ENCODE results near the gene EPG5.

Gene EPG5

DNA sequence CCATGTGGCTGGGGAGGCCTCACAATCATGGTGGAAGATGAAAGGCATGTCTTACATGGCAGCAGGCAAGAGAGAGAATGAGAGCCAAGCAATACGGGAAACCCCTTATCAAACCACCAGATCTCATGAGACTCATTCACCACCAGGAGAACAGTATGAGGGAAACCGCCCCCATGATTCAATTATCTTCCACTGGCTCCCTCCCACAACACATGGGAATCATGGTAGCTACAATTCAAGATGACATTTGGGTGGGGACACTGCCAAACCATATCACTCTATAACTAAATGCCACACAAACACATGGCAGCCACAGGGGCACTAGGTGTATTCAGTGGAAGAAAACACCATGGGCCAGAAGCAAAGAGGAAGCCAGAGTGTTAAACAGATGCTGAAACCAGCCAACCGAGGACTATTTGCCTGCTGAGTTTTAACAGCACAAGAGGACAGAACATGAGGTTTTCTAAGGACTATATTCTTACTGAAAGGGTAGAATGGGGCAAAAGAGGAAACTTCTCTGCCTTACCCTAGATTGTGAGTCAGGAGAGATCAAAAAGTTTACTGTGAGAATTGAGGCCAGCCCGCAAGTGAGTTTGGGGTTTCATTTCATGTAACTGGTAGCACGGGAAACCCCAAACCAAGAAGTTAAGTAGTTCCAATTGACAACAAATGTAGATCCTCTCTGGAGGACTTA is 92.5 kb downstream of the EPG5 start:
- H3K4me3 ChIP-seq = no peak overlapping the region
- H3K27ac ChIP-seq = peak overlapping the region in 2 of 11 experiments; percentile 9 to 15; a peak in 1 of 22 replicates
- H3K9ac ChIP-seq = 0 out of 22 replicates have a peak overlapping the region, but pooled peaks of 1 of the 11 experiments have one; percentile 7
- H3K4me1 ChIP-seq = peaks cover 8 to 13% (median 10%) of the 10 kb centered on the region in 10 experiments; a peak in 17 of 20 replicates
- peaks cover 0 to 7% (median 0%) of the 10 kb centered on the region in 11 experiments; a peak in 4 of 22 replicates for H4K20me1 ChIP-seq
- peaks cover 0 to 51% (median 40%) of the 10 kb centered on the region in 11 experiments; a peak in 19 of 22 replicates for H3K9me3 ChIP-seq (replicated peaks in 1 of 11)
- H3K27me3 ChIP-seq = no peaks in the 10 kb centered on the region
- H3K36me3 ChIP-seq = peaks cover 83 to 98% (median 94%) of the 10 kb centered on the region in 11 experiments
- H3K4me2 ChIP-seq = peak overlapping the region; percentile 3 to 54 (median 24); a peak in 13 of 22 replicates
- no peak for TF ChIP-seq Cebpa-rat (IDR thresholded peaks at IDR 0.05)

DNA sequence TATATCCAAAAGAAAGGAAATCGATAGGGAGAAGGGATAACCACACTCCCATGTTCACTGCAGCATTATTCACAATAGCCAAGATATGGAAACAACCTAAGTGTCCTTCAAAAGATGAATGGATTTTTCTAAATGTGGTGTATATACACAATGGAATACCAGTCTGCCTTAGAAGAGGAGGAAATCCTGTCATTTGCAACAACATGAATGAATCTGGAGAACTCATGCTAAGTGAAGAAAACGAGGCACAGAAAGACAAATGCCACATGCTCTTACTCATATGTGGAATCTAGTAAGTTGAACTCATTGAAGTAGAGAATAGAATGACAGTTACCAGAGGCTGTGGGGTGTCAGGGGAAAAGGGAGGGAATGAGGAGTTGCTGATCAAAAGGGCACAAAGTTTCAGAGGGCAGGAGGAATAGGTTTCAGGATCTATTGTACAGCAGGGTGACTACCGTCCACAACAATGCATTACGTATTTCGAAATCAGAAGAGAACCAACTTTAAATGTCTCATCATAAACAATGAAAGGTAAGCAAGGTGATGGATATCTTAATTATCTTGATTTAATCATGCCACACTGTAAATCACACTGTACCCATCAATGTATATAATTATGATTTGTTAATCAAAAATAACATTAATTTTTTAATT is 95.6 kb downstream of the EPG5 start:
- Histone ChIP-seq H3K9ac (no peak overlapping the region), H3K27ac (no peak overlapping the region), H3K4me1 (peaks cover 8 to 13% (median 10%) of the 10 kb centered on the region in 10 experiments; a peak in 17 of 20 replicates), H3K27me3 (no peaks in the 10 kb centered on the region), H3K36me3 (peaks cover 85 to 98% (median 93%) of the 10 kb centered on the region in 11 experiments), H3K4me2 (no peak overlapping the region), H4K20me1 (peaks cover 0 to 4% (median 0%) of the 10 kb centered on the region in 11 experiments; a peak in 1 of 22 replicates), H3K9me3 (replicated peaks in 1 of 11) (peaks cover 0 to 51% (median 40%) of the 10 kb centered on the region in 11 experiments; a peak in 19 of 22 replicates), H3K4me3 (no peak overlapping the region)
- TF ChIP-seq Cebpa-rat (IDR thresholded peaks at IDR 0.05) = peak in 2 of 11 experiments; percentile 10 to 54; a peak in 1 of 22 replicates

DNA sequence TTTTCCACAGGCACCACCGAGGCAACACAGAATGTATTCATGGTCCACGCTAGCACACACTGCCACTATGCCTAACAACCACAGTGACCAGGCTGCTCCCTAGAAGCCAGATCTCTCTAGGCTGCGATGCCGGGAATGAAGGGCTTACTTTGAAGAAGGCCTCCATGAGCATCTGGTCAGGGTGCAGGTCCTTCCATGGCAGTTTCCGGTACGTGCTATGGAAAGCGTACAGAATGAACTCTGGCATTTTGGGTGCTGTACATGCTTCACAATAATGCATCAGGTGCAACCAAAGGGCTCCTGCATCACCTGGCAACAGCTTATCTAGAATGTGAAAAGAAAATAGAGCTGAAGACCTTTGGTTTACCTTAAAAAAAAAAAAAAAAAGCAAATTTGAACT is 96.7 kb downstream of the EPG5 start:
- Histone ChIP-seq H3K9me3 (replicated peaks in 1 of 11) (peaks cover 0 to 41% (median 30%) of the 10 kb centered on the region in 11 experiments; a peak in 19 of 22 replicates), H3K4me1 (peaks cover 8 to 12% (median 10%) of the 10 kb centered on the region in 10 experiments; a peak in 17 of 20 replicates), H3K4me3 (no peak overlapping the region), H3K27ac (no peak overlapping the region), H3K9ac (no peak overlapping the region), H3K27me3 (no peaks in the 10 kb centered on the region), H4K20me1 (peaks cover 0 to 4% (median 0%) of the 10 kb centered on the region in 11 experiments; a peak in 1 of 22 replicates), H3K4me2 (no peak overlapping the region), H3K36me3 (peaks cover 83 to 98% (median 93%) of the 10 kb centered on the region in 11 experiments)
- TF ChIP-seq Cebpa-rat (IDR thresholded peaks at IDR 0.05) = no peak

DNA sequence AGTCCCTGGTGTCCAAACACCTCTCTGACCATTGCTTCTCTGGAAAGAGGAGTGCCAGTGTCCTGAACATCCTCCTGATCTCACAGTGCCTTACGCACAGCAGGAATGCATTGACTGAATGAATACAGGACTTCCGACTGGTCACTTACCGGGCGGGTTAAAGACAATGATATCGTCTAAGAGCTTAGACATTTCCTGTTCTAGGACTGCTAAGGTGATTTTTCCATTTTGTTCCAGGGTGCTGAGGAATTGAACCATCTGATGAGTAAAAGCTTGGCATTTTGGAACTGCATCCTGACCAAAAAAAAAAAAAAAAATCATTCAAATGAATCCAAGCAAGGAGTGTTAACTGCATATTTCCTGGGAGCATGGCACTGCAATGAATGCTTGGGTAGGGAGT is 101.7 kb downstream of the EPG5 start:
- Histone ChIP-seq H3K9ac (no peak overlapping the region), H3K9me3 (replicated peaks in 1 of 11) (no peaks in the 10 kb centered on the region; a peak in 1 of 22 replicates), H3K4me1 (no peaks in the 10 kb centered on the region), H3K27me3 (no peaks in the 10 kb centered on the region), H3K27ac (no peak overlapping the region), H3K36me3 (peaks cover 70 to 100% (median 94%) of the 10 kb centered on the region in 11 experiments), H3K4me3 (no peak overlapping the region), H3K4me2 (no peak overlapping the region), H4K20me1 (0 out of 22 replicates have a peak, but pooled peaks cover 0 to 2% (median 0%) of the 10 kb centered on the region in 11 experiments)
- no peak for TF ChIP-seq Cebpa-rat (IDR thresholded peaks at IDR 0.05)

DNA sequence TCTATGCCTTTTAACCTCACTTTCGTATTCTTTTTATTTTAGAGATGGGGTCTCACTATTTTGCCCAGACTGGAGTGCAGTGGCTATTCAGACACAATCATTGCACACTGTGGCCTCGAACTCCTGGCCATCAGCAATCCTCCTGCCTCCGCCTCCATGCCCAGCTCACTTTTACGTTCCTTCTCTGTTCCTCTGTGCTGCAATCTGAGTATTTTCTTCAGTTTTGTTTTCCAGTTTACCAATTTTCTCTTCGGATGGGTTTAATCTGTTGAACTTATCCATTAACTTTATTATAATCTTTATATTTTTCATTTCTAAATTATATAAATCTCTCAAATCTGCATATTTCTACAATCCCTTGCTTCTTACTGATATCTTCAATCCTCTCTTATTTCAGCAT is 103.0 kb downstream of the EPG5 start:
- peaks cover 71 to 100% (median 94%) of the 10 kb centered on the region in 11 experiments for H3K36me3 ChIP-seq
- no peaks in the 10 kb centered on the region; a peak in 1 of 22 replicates for H3K9me3 ChIP-seq (replicated peaks in 1 of 11)
- H3K4me3 ChIP-seq = no peak overlapping the region
- no peaks in the 10 kb centered on the region for H3K27me3 ChIP-seq
- TF ChIP-seq Cebpa-rat (IDR thresholded peaks at IDR 0.05) = no peak
- no peak overlapping the region for H3K9ac ChIP-seq
- H3K4me1 ChIP-seq = no peaks in the 10 kb centered on the region
- no peak overlapping the region for H3K4me2 ChIP-seq
- H3K27ac ChIP-seq = no peak overlapping the region
- no peaks in the 10 kb centered on the region for H4K20me1 ChIP-seq

DNA sequence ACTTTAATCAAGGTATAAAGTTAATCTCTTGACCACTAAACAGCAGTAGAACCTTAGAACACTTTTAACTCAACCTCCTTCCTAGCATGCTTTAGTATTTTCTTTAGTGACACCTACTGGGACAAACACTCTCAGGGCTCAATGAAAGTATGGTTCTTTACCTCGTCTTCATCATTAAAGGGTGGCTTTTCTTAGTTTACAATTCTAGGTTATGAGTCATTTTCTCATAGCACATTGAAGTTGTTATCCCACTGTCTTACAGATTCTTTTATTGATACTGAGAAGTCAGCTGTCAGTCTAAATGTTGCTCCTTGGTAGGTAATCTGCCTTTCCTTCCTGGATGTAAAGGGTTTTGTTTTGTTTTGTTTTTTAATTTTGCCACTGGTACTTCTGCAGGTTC is 103.7 kb downstream of the EPG5 start:
- Histone ChIP-seq H3K27me3 (no peaks in the 10 kb centered on the region), H3K9ac (no peak overlapping the region), H3K4me3 (no peak overlapping the region), H3K4me1 (no peaks in the 10 kb centered on the region), H3K4me2 (no peak overlapping the region), H4K20me1 (no peaks in the 10 kb centered on the region), H3K9me3 (replicated peaks in 1 of 11) (no peaks in the 10 kb centered on the region; a peak in 1 of 22 replicates), H3K36me3 (peaks cover 75 to 100% (median 96%) of the 10 kb centered on the region in 11 experiments), H3K27ac (no peak overlapping the region)
- TF ChIP-seq Cebpa-rat (IDR thresholded peaks at IDR 0.05) = no peak

DNA sequence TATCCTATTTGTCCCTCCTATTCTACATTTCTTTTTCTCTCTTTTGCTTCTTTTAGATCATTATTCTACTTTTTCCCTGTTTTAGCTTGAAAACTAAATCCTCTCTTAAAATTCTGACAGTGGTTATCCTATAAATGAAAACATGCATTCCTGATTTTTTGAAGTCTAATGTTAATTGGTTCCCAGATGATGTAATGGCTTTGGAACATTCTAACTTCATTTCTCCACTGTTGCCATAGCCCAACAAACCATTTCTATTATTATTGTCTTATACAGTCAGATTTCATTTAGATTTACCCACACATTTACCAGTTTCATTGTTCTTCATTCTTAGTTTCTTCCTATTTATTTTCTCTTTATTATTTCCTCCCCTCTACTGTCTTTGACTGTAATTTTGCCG is 105.2 kb downstream of the EPG5 start:
- no peaks in the 10 kb centered on the region; a peak in 1 of 22 replicates for H3K9me3 ChIP-seq (replicated peaks in 1 of 11)
- peaks cover 76 to 100% (median 96%) of the 10 kb centered on the region in 11 experiments for H3K36me3 ChIP-seq
- H3K27me3 ChIP-seq = no peaks in the 10 kb centered on the region
- no peak overlapping the region for H3K4me3 ChIP-seq
- no peak overlapping the region for H3K4me2 ChIP-seq
- no peaks in the 10 kb centered on the region for H3K4me1 ChIP-seq
- no peaks in the 10 kb centered on the region for H4K20me1 ChIP-seq
- no peak overlapping the region for H3K27ac ChIP-seq
- no peak for TF ChIP-seq Cebpa-rat (IDR thresholded peaks at IDR 0.05)
- no peak overlapping the region for H3K9ac ChIP-seq

DNA sequence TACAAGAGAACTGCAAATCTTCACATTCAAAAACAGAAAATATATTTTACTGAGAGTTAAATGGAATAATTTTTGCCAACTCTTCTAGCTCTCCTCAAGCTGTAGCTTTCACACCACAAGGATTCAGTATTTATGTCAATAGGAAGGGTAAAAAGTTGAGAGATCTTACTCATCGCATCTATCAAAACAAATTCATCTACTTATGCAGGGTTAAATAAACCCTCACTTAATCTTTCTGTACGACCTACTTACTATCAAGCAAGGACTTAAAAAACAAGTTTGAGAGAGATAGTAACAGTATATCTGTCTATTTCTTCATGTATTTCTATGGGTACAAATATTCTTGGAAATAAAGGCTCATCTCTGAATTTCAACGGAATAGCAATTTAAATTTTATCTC is 106.2 kb downstream of the EPG5 start:
- Histone ChIP-seq H3K4me1 (no peaks in the 10 kb centered on the region), H4K20me1 (no peaks in the 10 kb centered on the region), H3K4me2 (no peak overlapping the region), H3K27ac (no peak overlapping the region), H3K9ac (no peak overlapping the region), H3K4me3 (no peak overlapping the region), H3K9me3 (replicated peaks in 1 of 11) (no peaks in the 10 kb centered on the region; a peak in 1 of 22 replicates), H3K27me3 (no peaks in the 10 kb centered on the region), H3K36me3 (peaks cover 77 to 100% (median 96%) of the 10 kb centered on the region in 11 experiments)
- TF ChIP-seq Cebpa-rat (IDR thresholded peaks at IDR 0.05) = no peak

DNA sequence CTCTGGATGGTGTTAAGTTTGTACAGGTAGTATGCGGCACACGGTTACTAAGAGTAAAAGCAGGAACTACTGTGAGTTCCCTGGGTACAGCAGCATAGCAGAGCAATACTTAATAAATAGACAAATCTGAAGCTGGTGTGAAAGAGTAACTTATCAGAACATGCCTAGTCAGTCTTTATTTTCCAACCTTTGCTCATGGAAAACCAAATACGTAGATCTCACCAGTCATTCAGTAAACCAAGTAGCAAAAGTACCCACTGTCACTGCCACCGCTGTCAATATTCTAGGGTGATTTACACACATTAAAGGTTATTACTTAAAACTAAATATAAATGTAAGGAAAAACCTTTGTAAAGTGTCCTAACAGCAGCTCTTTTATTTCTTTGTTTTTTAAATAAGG is 106.6 kb downstream of the EPG5 start:
- TF ChIP-seq Cebpa-rat (IDR thresholded peaks at IDR 0.05) = no peak
- Histone ChIP-seq H3K36me3 (peaks cover 78 to 100% (median 96%) of the 10 kb centered on the region in 11 experiments), H3K27me3 (no peaks in the 10 kb centered on the region)

More for the DNA sequence above, 106.6 kb downstream of the EPG5 start:
- Histone ChIP-seq H3K27ac (no peak overlapping the region), H3K4me3 (no peak overlapping the region), H3K9ac (no peak overlapping the region), H3K9me3 (replicated peaks in 1 of 11) (no peaks in the 10 kb centered on the region; a peak in 1 of 22 replicates), H3K4me2 (no peak overlapping the region), H4K20me1 (no peaks in the 10 kb centered on the region), H3K4me1 (no peaks in the 10 kb centered on the region)

Data from BLaER1 treated with 17β-estradiol and CSF1 and Interleukin-3, amounts not matched to agents 10 nM and 100 nM (cell line).